Measurements from ENCODE around the gene NOTCH2.

Gene NOTCH2

GRCh38 chr1:119971710-119972570 is 97.5 kb downstream of the NOTCH2 start:
- no peak for DNase-seq

- DNase-seq = no peak
Measured at GRCh38 chr1:119968601-119969000, 100.9 kb downstream of the NOTCH2 start.

GRCh38 chr1:119968068-119968492 is 101.4 kb downstream of the NOTCH2 start:
- no peak for DNase-seq

DNA sequence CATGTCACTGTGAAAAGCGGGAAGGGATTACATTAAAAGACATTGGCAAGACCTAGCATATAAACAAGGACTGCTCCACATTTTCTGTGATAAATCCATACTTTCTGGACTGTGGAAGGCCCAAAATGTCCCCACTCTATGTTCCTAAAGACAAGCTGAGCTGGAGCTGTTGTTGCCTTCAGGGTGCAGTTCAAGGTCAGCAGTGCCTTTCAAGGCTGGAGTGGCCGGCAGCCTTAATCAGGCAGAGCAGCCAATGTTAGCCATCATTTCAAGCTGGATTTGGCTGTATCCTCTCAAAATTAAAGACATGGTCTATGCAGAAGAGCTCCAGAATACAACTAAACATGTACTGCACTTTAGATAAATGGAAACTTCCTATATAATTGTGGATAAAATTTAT is 102.8 kb downstream of the NOTCH2 start:
- DNase-seq = no peak

DNA sequence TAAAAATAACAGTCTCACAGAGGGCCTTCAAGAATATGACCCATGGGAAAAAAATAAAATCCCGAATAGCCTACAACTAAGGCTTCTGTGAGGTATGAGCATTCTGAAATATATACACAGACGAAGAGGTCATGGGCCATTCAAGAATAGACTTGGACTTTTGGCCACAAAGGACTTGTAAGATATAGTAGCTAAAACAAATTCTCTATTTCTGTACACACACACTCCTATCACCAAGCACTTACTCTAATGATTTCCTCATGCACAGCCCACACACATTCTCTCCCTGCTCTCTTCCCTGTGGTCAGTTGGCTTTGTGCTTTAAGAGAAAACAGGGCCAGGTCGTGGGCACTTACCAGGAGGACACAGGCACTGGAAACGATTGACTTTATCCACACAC is 103.4 kb downstream of the NOTCH2 start:
- no peak for DNase-seq

DNA sequence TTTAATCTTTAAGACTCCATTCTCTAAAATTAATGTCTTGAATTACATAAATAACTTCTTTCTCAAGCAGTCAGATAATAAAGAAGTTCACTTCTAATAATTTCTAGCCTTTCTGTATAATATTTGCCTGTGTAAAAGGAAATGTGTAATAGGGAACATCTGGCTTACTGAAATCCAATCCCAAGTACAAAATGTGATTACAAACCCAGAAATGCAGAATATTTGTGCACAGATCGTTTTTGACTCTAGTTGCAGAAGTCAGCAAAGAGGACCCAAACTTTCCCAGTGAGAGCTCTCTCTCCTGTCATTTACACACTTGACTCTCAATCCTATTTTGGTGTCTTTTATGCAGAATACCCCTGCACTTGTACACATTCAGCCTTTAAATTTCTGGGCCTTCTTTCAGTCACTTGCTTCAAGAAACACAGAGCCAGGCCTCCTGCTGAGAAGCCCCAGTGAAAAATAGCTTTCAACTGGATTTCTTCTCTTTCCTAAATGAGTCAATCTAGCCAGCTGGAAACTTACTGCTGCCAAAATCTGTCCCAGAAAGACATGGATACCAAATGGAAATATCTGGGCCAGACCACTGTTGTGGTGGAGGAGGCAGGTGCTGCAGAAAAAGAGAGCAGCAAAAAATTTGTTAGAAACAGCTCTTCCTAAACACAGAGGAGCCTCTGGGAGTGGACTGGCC is 104.6 kb downstream of the NOTCH2 start:
- no peak for DNase-seq

- DNase-seq = no peak
Measured at GRCh38 chr1:119962296-119962968, 107.0 kb downstream of the NOTCH2 start.

DNA sequence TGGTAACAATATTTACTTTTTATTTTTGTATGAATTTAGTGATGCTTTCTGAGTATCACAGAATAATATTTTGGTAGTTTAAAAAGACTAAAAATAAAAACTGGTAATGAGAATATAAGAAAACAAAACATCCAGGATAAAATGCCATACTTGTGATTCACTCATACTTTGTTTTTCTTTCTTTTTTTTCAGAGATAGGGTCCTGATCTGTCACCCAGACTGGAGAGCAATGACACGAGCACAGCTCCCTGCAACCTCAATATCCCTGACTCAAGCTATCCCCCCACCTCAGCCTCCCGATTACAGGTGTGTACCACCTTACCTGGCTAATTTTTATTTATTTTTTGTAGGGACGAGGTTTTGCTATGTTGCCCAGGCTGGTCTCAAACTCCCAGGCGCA is 109.0 kb downstream of the NOTCH2 start:
- DNase-seq = no peak

GRCh38 chr1:119959268-119960220 is 109.9 kb downstream of the NOTCH2 start:
- no peak for DNase-seq

GRCh38 chr1:119958223-119958622 is 111.2 kb downstream of the NOTCH2 start:
- DNase-seq = no peak

DNA sequence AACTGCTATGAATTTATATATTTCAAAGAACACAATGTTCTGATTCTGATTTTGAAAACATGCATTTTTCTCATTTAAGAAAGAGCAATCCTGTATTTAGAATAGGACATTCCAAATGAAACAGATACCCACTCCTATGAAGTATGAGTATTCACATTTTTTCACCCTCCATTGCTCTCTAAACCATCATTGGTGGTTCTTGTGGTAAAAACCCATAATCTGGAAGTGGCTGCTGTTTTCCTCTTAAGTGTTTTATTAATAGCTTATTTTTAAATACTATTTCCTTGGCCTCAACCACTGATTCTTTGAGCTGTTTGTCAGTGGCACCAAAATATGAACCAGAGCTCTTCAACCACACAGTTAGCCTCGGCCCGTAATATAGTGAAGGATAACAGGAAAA is 113.2 kb downstream of the NOTCH2 start:
- no peak for DNase-seq

GRCh38 chr1:119954476-119955422 is 114.7 kb downstream of the NOTCH2 start:
- DNase-seq = no peak

DNA sequence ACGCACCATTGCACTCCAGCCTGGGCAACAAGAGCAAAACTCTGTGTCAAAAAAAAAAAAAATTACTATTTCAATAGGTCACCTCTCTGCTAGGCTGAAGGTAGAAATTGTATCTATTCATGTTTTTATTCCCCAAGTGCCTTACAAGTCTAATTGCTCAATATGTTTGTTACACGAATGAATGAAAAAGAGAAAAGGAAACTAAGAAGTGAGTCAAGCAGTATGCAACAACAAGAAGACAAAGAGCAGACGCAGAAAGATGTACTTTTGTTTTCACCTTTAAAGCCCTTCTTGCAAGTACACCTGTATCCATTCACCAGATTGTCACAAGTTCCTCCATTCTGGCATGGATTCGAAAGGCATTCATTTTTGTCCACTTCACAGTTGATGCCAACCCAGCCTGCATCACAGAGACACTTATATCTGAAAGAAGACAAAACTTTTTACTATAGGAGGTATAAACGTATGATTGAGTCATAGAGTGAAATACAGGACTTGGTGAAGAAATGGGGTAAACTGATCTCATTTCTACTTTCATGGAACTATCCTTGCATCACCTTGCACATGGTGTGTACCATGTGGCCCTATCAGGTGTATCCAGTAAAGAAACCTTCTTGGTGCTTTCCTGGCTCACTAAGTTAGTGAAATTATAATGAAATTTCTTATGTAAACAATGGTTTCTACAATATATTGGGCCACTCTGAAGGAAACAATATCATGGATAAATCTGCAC is 116.0 kb downstream of the NOTCH2 start:
- no peak for DNase-seq

DNA sequence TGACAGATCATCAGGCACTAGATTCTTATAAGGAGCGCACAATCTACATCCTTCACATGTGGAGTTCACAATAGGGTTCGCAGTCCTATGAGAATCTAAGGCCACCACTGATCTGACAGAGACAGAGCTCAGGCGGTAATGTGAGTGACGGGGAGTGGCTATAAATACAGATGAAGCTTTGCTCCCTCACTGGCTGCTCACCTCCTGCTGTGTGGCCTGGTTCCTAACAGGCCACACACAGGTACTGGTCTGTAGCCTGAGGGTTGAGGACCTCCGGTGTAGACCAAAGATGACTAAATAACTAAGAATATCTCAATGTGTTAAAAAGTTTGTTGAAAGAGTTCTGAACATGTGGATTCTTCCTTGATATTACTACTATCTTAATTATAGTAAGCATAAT is 117.0 kb downstream of the NOTCH2 start:
- DNase-seq = no peak

DNA sequence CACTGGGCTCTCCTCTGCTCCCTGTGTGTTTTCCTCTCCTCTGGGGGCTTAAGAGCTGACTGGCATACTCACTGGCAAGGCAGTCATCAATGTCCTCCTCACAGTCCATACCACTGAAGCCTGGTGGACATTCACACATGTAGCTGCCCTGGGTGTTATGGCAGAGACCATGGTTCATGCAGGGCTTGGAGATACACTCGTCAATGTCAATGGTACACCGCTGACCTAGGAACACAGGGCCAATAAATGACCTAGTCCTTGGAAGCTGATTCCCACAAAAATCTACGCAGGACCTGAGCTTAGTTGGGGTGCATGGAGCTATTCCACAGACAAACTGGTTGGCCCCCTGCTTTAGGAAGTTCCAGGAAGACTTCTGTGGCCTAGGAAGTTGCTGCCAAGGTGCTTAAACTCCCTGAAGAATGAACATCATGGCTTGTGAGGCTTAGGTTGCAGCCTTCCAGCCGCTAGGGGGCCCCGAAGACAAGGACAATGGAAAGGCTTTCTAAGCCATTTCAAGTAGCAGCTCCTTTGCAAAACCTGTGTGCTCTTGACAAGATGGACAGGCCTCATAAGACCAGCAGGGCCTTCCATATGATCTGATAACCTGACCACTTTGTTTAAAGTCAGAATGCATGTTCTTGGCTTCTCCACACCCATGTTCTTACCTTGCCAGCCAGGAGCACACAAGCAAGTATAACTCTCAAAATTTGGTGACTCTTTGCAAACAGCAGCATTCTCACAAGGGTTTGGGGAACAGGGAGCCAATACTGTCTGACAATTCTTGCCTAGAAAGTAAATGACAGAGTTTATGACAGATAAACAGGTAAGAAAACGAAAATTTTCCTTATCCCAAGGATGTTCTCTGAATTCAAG is 120.9 kb downstream of the NOTCH2 start:
- DNase-seq = peak; percentile 2

DNA sequence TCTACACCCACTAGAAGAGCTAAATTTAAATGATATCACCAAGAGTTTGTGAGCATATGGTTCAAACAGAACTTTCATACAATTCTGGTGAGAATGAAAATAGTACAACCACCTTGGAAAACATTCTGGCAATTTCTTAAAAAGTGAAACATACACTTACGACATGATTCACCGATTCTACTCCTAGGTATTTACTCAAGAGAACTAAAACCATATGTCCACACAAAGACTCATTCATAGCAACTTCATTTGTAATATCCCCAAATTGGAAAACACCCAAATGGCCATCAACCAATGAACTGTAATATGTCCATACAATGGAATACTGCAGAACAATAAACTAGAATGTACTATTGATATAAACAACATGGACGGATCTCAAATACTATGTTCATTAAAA is 122.0 kb downstream of the NOTCH2 start:
- DNase-seq = no peak

DNA sequence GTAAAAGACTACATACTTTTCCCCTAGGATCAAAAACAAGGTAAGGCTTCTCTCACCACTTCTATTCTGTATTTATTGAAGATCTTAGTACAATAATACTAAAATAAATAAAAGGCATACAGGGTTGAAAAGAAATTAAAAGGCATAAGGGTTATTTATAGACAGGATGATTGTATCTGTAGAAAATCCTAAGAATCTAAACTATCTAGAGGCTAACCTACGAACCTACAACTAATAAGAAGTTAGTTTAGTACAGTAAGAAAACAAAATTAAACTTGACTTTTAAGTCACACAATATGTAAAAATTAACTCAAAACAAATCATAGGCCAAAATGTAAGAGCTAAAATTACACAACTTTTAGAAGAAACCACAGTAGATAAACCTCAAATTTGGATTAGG is 122.7 kb downstream of the NOTCH2 start:
- no peak for DNase-seq

GRCh38 chr1:119943216-119943615 is 126.2 kb downstream of the NOTCH2 start:
- no peak for DNase-seq

DNA sequence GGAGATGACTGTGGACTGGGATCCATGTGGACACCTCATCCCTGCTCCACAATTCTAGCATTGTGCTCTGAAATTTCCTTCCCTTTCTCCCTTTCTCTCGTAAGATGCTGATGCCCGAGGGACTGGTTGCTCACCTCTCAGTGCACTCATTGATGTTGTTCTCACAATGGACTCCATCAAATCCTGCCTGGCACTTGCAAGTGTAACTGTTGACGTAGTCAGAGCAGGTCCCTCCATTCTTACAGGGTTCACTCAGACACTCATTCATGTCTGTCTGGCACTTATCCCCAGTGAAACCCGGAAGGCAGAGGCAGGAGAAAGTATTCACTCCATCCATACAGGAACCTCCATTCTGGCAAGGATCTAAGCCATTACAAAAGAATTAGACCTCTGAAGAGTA is 128.1 kb downstream of the NOTCH2 start:
- no peak for DNase-seq

DNA sequence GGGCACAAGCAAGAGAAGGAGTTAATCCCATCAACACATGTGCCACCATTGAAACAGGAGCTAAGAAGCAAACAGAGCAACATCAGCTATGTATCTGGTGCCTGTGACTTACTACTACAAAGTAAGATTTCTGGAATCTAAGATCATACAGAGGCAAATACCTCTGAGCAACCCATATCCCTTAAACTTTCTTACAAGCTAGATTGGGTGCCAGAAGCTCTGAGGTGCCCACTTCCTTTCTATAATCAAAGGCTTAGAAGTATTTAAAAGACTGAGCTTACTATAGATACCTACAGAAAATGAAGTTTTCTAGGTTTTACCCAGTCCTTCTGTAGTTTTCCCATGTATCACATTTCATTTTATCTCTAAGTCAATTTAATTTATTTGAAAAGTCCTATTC is 128.8 kb downstream of the NOTCH2 start:
- no peak for DNase-seq

Data from GF-D8 (cell line).